ENCODE results near the gene ADH1C.

The ADH1C gene

DNA sequence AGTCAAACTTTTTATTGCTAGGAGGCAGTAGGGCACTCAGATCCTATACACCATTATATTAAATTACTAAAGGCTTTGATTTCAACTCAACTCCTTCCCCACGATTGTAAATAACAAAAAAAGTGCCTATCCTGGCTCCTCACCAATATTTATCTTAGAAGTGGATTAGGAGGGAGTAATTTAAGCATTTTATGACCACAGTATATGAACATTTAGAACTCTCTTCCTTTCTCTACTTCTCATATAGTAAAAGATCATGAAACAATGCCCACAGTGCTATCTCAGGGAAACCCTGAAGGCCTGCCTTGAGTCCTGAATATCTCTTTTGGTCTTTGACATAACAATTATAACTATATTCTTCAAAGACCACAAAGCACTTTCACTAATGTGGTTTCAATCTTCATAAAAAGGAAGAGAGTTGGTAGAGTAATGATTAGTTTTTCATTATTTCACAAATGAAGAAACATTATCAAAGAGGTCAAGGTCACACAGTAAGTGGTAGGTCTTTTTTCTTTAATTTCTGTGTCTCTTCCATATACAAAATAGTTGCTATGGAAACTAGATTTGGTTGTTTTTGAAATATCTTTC, 29.1 kb upstream of the ADH1C start:
- TF ChIP-seq, protein P1, sequence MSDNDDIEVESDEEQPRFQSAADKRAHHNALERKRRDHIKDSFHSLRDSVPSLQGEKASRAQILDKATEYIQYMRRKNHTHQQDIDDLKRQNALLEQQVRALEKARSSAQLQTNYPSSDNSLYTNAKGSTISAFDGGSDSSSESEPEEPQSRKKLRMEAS (IDR thresholded peaks at IDR 0.05) = no peak
- TF ChIP-seq TAF1 (IDR thresholded peaks at IDR 0.05; ENCODE audit: low read depth) (no peak), YY1 (IDR thresholded peaks at IDR 0.05; ENCODE audit: low read depth) (no peak), TCF12 (IDR thresholded peaks at IDR 0.05; ENCODE audit: low read depth) (no peak), FOXM1 (IDR thresholded peaks at IDR 0.05; ENCODE audit: borderline replicate concordance, low read depth) (no peak), CEBPB (IDR thresholded peaks at IDR 0.05) (no peak), EGR1 (IDR thresholded peaks at IDR 0.05) (no peak), NFIC (IDR thresholded peaks at IDR 0.05) (no peak), ZBTB7A (IDR thresholded peaks at IDR 0.05; ENCODE audit: low read depth) (no peak), EP300 (IDR thresholded peaks at IDR 0.05; ENCODE audit: borderline replicate concordance) (no peak), RAD21 (IDR thresholded peaks at IDR 0.05; ENCODE audit: low read depth) (no peak), CREB1 (IDR thresholded peaks at IDR 0.05; ENCODE audit: low read depth) (no peak), TEAD4 (IDR thresholded peaks at IDR 0.05) (no peak)
- TF ChIP-seq, protein P2, sequence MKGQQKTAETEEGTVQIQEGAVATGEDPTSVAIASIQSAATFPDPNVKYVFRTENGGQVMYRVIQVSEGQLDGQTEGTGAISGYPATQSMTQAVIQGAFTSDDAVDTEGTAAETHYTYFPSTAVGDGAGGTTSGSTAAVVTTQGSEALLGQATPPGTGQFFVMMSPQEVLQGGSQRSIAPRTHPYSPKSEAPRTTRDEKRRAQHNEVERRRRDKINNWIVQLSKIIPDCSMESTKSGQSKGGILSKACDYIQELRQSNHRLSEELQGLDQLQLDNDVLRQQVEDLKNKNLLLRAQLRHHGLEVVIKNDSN (IDR thresholded peaks at IDR 0.05) = no peak
- TF ChIP-seq, protein P3, sequence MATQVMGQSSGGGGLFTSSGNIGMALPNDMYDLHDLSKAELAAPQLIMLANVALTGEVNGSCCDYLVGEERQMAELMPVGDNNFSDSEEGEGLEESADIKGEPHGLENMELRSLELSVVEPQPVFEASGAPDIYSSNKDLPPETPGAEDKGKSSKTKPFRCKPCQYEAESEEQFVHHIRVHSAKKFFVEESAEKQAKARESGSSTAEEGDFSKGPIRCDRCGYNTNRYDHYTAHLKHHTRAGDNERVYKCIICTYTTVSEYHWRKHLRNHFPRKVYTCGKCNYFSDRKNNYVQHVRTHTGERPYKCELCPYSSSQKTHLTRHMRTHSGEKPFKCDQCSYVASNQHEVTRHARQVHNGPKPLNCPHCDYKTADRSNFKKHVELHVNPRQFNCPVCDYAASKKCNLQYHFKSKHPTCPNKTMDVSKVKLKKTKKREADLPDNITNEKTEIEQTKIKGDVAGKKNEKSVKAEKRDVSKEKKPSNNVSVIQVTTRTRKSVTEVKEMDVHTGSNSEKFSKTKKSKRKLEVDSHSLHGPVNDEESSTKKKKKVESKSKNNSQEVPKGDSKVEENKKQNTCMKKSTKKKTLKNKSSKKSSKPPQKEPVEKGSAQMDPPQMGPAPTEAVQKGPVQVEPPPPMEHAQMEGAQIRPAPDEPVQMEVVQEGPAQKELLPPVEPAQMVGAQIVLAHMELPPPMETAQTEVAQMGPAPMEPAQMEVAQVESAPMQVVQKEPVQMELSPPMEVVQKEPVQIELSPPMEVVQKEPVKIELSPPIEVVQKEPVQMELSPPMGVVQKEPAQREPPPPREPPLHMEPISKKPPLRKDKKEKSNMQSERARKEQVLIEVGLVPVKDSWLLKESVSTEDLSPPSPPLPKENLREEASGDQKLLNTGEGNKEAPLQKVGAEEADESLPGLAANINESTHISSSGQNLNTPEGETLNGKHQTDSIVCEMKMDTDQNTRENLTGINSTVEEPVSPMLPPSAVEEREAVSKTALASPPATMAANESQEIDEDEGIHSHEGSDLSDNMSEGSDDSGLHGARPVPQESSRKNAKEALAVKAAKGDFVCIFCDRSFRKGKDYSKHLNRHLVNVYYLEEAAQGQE (IDR thresholded peaks at IDR 0.05; ENCODE audit: low read depth) = no peak

DNA sequence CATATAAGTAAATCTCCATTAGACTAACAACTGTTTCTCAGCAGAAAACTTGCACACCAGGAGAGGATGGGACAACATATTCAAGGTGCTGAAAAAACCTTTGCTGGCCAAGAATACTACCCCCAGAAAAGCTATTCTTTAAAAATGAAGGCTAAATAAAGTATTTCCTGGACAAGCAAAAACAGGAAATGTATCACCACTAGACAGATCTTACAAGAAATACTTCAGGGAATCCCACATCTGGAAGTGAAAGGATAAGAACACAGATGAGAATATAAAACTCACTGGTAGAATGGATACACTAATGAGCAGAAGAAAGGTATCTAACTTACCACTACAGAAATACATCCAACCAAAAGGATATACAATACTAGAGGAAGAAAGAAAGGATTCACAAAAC, 27.0 kb upstream of the ADH1C start:
- TF ChIP-seq NFIC (IDR thresholded peaks at IDR 0.05) (no peak), TCF12 (IDR thresholded peaks at IDR 0.05; ENCODE audit: low read depth) (no peak), FOXM1 (IDR thresholded peaks at IDR 0.05; ENCODE audit: borderline replicate concordance, low read depth) (no peak), TAF1 (IDR thresholded peaks at IDR 0.05; ENCODE audit: low read depth) (no peak), ZBTB7A (IDR thresholded peaks at IDR 0.05; ENCODE audit: low read depth) (no peak)

DNA sequence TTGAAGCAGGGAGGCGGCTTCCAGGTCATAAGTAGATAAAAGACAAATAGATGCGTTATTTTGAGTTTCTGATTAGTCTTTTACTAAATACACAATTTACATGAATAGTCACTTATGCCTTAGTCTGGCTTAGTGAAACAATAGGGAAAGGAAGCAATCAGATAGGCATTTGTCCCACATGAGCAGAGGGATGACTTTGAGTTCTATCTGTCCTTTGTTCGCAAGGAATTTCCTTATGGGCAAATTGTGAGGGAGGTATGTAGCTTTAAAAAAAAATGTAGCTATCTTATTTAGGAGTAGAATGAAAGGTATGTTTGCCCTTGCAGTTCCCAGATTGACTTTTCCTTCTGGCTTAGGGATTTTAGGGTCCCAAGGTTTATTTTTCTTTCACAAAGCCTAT, 26.3 kb upstream of the ADH1C start:
- TF ChIP-seq, protein P1 (IDR thresholded peaks at IDR 0.05) = no peak
- no peak for TF ChIP-seq ZBTB7A (IDR thresholded peaks at IDR 0.05; ENCODE audit: low read depth)
- no peak for TF ChIP-seq EP300 (IDR thresholded peaks at IDR 0.05; ENCODE audit: borderline replicate concordance)
- no peak for TF ChIP-seq CEBPB (IDR thresholded peaks at IDR 0.05)
- no peak for TF ChIP-seq TCF12 (IDR thresholded peaks at IDR 0.05; ENCODE audit: low read depth)
- no peak for TF ChIP-seq YY1 (IDR thresholded peaks at IDR 0.05; ENCODE audit: low read depth)
- TF ChIP-seq FOXM1 (IDR thresholded peaks at IDR 0.05; ENCODE audit: borderline replicate concordance, low read depth) = no peak
- no peak for TF ChIP-seq EGR1 (IDR thresholded peaks at IDR 0.05)
- TF ChIP-seq, protein P2 (IDR thresholded peaks at IDR 0.05) = no peak
- no peak for TF ChIP-seq CREB1 (IDR thresholded peaks at IDR 0.05; ENCODE audit: low read depth)
- no peak for TF ChIP-seq RAD21 (IDR thresholded peaks at IDR 0.05; ENCODE audit: low read depth)
- TF ChIP-seq TEAD4 (IDR thresholded peaks at IDR 0.05) = no peak
- no peak for TF ChIP-seq NFIC (IDR thresholded peaks at IDR 0.05)
- TF ChIP-seq, protein P3 (IDR thresholded peaks at IDR 0.05; ENCODE audit: low read depth) = no peak
- TF ChIP-seq TAF1 (IDR thresholded peaks at IDR 0.05; ENCODE audit: low read depth) = no peak

DNA sequence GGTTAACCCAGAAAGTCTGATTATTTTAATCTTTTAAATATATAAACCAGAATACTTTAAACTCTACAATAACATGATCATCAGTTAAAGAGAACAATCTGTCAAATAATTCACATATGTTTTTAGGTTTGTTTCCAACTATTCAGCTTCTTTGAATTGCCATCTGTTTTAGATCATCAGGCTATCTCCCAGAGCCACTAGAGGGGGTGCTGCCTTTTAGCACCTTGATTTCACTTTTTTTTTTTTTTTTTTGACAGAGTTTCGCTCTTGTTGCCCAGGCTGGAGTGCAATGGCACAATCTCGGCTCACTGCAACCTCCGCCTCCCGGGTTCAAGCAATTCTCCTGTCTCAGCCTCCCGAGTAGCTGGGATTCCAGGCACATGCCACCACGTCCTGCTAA, 24.8 kb upstream of the ADH1C start:
- 0 out of 2 replicates have a peak, but pooled peaks have one; percentile 9 for TF ChIP-seq RAD21 (IDR thresholded peaks at IDR 0.05; ENCODE audit: low read depth)

DNA sequence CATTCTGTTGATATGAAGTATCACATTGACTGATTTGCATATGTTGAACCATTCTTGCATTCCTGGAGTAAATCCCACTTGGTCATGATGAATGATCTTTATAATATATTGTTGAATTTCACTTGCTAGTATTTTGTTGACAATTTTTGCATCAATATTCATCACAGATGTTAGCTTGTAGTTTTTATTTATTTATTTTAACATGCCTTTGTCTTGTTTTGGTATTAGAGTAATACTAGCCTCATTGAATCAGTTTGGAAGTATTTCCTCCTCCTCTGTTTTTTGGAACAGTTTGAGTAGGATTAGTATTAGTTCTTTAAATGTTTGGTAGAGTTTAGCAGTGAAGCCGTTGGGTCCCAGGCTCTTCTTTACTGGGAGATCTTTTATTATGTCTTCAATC, 13.9 kb upstream of the ADH1C start:
- TF ChIP-seq, protein P2 (IDR thresholded peaks at IDR 0.05) = no peak
- TF ChIP-seq RAD21 (IDR thresholded peaks at IDR 0.05; ENCODE audit: low read depth) = no peak
- TF ChIP-seq TCF12 (IDR thresholded peaks at IDR 0.05; ENCODE audit: low read depth) = no peak
- no peak for TF ChIP-seq EP300 (IDR thresholded peaks at IDR 0.05; ENCODE audit: borderline replicate concordance)
- no peak for TF ChIP-seq EGR1 (IDR thresholded peaks at IDR 0.05)
- TF ChIP-seq FOXM1 (IDR thresholded peaks at IDR 0.05; ENCODE audit: borderline replicate concordance, low read depth) = no peak
- TF ChIP-seq TEAD4 (IDR thresholded peaks at IDR 0.05) = no peak
- no peak for TF ChIP-seq CREB1 (IDR thresholded peaks at IDR 0.05; ENCODE audit: low read depth)
- no peak for TF ChIP-seq NFIC (IDR thresholded peaks at IDR 0.05)
- TF ChIP-seq, protein P1 (IDR thresholded peaks at IDR 0.05) = no peak
- TF ChIP-seq YY1 (IDR thresholded peaks at IDR 0.05; ENCODE audit: low read depth) = no peak
- TF ChIP-seq CEBPB (IDR thresholded peaks at IDR 0.05) = no peak
